GM23248 (cell line): ENCODE results near the gene DTX4. TPM values are rescaled to one million over a fixed set of nuclear protein-coding genes. Genes with fewer than 3 reads are reported as not detected.
A peak's percentile ranks its signal among the peaks of the same experiment; 100 is the strongest.

ENCODE experiments used
- DNase-seq: peaks from one replicate; pipeline ENCODE4 v3.0.0-alpha.2; 2015
- H2AFZ ChIP-seq: fragments of 200-600 bp; sonication (generic); 2 replicates; pipeline ENCODE4 v1.6.1; 2016; ENCODE audit warnings: antibody characterized with exemption
- H3F3A ChIP-seq: fragments of 200-600 bp; sonication (generic); 2 replicates; pipeline ENCODE4 v1.6.1; 2016; ENCODE audit warnings: mild to moderate bottlenecking, antibody characterized with exemption, mixed run types; ENCODE audit not compliant: insufficient read depth
- H3K27ac ChIP-seq: fragments of 200-600 bp; sonication (generic); 2 replicates; pipeline ENCODE4 v1.5.1; 2016; ENCODE audit warnings: mild to moderate bottlenecking
- H3K27me3 ChIP-seq: fragments of 200-600 bp; sonication (generic); replicated peaks from 2 replicates; pipeline ENCODE4 v1.6.1; 2016; ENCODE audit warnings: mild to moderate bottlenecking; ENCODE audit not compliant: insufficient read depth
- H3K36me3 ChIP-seq: fragments of 200-600 bp; sonication (generic); 2 replicates; pipeline ENCODE4 v1.6.1; 2016; ENCODE audit warnings: low read depth, mild to moderate bottlenecking
- H3K4me1 ChIP-seq: fragments of 200-600 bp; sonication (generic); 2 replicates; pipeline ENCODE4 v1.6.1; 2016; ENCODE audit warnings: mild to moderate bottlenecking; ENCODE audit not compliant: insufficient read depth
- H3K4me2 ChIP-seq: fragments of 200-600 bp; sonication (generic); one replicate; pipeline ENCODE4 v1.6.1; 2016; ENCODE audit warnings: mild to moderate bottlenecking; ENCODE audit not compliant: unreplicated experiment
- H3K4me3 ChIP-seq: fragments of 200-600 bp; sonication (generic); 2 replicates; pipeline ENCODE4 v1.5.1; 2016; ENCODE audit warnings: mild to moderate bottlenecking
- H3K79me2 ChIP-seq: fragments of 200-600 bp; sonication (generic); 2 replicates; pipeline ENCODE4 v1.6.1; 2016; ENCODE audit warnings: mild to moderate bottlenecking; ENCODE audit not compliant: insufficient read depth
- H3K9ac ChIP-seq: fragments of 200-600 bp; sonication (generic); 2 replicates; pipeline ENCODE4 v1.6.1; 2016; ENCODE audit warnings: mild to moderate bottlenecking
- H3K9me2 ChIP-seq: fragments of 200-600 bp; sonication (generic); 2 replicates; pipeline ENCODE4 v1.6.1; 2016; ENCODE audit warnings: mixed run types, mild to moderate bottlenecking, moderate library complexity; ENCODE audit not compliant: insufficient read depth
- H3K9me3 ChIP-seq: fragments of 200-600 bp; sonication (generic); one replicate; pipeline ENCODE4 v1.6.1; 2017; ENCODE audit warnings: low read depth
- H4K20me1 ChIP-seq: fragments of 200-600 bp; sonication (generic); 2 replicates; pipeline ENCODE4 v1.6.0; 2016; ENCODE audit not compliant: insufficient read depth
- EZH2 ChIP-seq: fragments of 200-600 bp; sonication (generic); IDR thresholded peaks from 2 replicates; pipeline ENCODE4 v1.6.1; 2018; ENCODE audit warnings: antibody characterized with exemption, mild to moderate bottlenecking; ENCODE audit not compliant: insufficient read depth, poor library complexity, severe bottlenecking
- EZH2phosphoT487 ChIP-seq: fragments of 200-600 bp; sonication (generic); IDR thresholded peaks from 2 replicates; pipeline ENCODE4 v1.6.1; 2018; ENCODE audit warnings: antibody characterized with exemption, moderate library complexity, mild to moderate bottlenecking, low read depth; ENCODE audit not compliant: insufficient read depth
- WGBS, 2 experiments: methylation state at CpG; one replicate each; pipeline ENCODE4 v1.1.6; 2015 to 2017; ENCODE audit warnings: low lambda C conversion rate in 2 of 2, low coverage in 1 of 2; ENCODE audit errors: missing lambda C conversion rate in 2 of 2; 5-methylcytosine and 5-hydroxymethylcytosine counted together
- in situ Hi-C: fragments of 300-500 bp; cut with MboI; formaldehyde crosslinking; loops from 2 replicates; pipeline ENCODE4 v1.15.0; 2020
- polyA plus RNA-seq: library from polyadenylated mRNA; unstranded; fragments of >200 nt; fragmentation: Nextera tagmentation; extraction: Ambion mirVana; gene quantifications from 2 replicates; pipeline ENCODE4 v1.2.1, GENCODE V29; 2016
- total RNA-seq: library from RNA; depleted of rRNA; stranded (reverse); fragments of >200 nt; shearing (Covaris generic); gene quantifications from 2 replicates; pipeline ENCODE4 v1.2.3, GENCODE V29; 2014

The DTX4 gene
- total and polyA plus RNA-seq, 2 experiments from 2014 or later: 0.16 to 0.22 TPM

DNA sequence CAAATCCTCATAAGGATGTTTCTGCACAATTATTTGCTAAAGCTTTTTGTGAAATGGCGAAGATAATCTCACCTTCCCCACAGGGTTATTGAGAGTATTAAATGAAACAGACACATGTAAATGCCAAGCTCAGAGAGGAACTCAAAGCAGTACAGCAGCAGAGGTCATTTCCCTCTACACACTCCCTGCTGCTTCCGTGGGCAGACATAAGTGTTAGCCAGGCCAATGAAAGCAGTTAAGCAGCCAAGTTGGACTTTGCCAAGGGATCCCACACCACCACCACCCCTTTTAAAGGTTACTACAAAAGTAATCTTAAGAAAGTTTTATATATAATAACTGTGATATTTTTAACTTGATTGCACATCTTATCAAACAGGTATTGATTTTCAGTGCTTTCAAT is 33.3 kb upstream of the DTX4 start:
- TF ChIP-seq EZH2: no peak
- TF ChIP-seq EZH2phosphoT487: no peak
- in situ Hi-C loops: no loop called here
- no peaks in the 10 kb centered on the region for H3K9me3 ChIP-seq
- peaks cover 27% of the 10 kb centered on the region for H3F3A ChIP-seq
- no peak overlapping the region for H3K27ac ChIP-seq
- WGBS, 2 experiments: 71 to 82% methylated on average over 2 of the region's 2 CpGs
- no peaks in the 10 kb centered on the region for H3K27me3 ChIP-seq
- H3K9ac ChIP-seq: no peak overlapping the region
- DNase-seq: peak; percentile 13
- peaks cover 14% of the 10 kb centered on the region for H3K36me3 ChIP-seq
- H2AFZ ChIP-seq: no peak overlapping the region
- H3K9me2 ChIP-seq: no peaks in the 10 kb centered on the region
- H3K4me3 ChIP-seq: no peak overlapping the region
- no peak overlapping the region for H3K4me2 ChIP-seq
- peaks cover 30% of the 10 kb centered on the region for H3K79me2 ChIP-seq
- H4K20me1 ChIP-seq: no peaks in the 10 kb centered on the region
- H3K4me1 ChIP-seq: peaks cover 8% of the 10 kb centered on the region

DNA sequence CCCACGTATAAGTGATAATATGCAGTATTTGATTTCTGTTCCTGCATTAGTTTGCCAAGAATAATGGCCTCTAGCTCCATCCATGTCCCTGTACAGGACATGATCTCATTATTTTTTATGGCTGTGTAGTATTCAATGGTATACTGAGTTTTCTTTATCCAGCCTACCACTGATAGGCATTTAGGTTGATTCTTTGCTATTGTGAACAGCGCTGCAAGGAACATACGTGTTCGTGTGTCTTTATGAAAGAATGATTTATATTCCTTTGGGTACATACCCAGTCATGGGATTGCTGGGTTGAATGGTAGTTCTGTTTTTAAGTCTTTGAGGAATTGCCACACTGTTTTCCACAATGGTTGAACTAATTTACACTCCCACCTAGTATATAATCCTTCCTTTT is 30.7 kb upstream of the DTX4 start:
- H3K9me2 ChIP-seq: no peaks in the 10 kb centered on the region
- H3K4me1 ChIP-seq: peaks cover 20% of the 10 kb centered on the region
- no peak for DNase-seq
- peak overlapping the region; percentile 41 for H2AFZ ChIP-seq
- WGBS, 2 experiments: 97 to 98% methylated on average over 4 of the region's 4 CpGs
- H3K27me3 ChIP-seq: no peaks in the 10 kb centered on the region
- H3K36me3 ChIP-seq: no peaks in the 10 kb centered on the region
- peak overlapping the region; percentile 99 for H3K4me2 ChIP-seq
- no peak for TF ChIP-seq EZH2phosphoT487
- TF ChIP-seq EZH2: no peak
- H3K79me2 ChIP-seq: peaks cover 40% of the 10 kb centered on the region
- no peaks in the 10 kb centered on the region for H3K9me3 ChIP-seq
- no peaks in the 10 kb centered on the region for H4K20me1 ChIP-seq
- H3K4me3 ChIP-seq: peak overlapping the region; percentile 99
- peaks cover 46% of the 10 kb centered on the region for H3F3A ChIP-seq
- peak overlapping the region; percentile 93 for H3K9ac ChIP-seq
- in situ Hi-C loops: no loop called here
- H3K27ac ChIP-seq: peak overlapping the region; percentile 90

DNA sequence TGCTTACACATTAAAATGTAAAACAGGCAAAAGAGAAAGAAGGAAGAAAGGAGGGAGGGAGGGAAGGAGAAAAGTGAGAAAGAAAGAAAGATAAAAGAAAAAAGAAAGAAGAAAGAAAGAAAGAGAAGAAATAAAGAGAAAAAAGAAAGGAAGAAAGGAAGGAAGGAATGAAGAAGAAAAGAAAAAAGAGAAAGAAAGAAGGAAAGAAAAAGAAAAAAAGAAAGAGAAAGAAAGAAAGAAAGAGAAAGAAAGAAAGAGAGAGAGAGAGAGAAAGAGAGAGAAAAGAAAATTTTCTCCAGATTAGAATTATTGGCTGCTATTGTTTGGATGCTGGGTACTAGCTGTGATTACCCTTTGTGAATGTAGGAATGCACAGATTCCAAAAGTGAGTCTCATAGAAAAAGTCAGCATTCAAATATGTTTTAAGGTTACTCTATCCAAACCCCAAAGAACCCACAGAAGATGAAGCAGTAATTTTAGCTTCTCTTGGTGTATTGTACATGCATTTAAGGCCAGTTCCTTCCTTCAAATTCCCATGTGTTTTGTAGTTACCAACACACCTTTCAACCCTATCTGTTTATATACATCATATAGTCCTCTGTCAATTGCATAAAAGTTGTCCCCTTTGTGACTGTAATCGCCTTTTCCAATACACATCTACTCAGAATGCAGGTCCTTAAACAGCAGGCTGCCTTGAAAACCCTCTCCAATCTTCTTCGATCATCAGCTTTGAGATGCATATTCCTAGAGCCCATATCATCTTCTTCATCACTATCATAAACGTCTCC is 30.1 kb upstream of the DTX4 start:
- Histone ChIP-seq H4K20me1 (no peaks in the 10 kb centered on the region), H3K9me3 (no peaks in the 10 kb centered on the region), H3K36me3 (no peaks in the 10 kb centered on the region), H3K27ac (peak overlapping the region; percentile 90), H3K4me2 (peak overlapping the region; percentile 99), H3K9me2 (no peaks in the 10 kb centered on the region), H3K9ac (peak overlapping the region; percentile 93), H3K4me1 (peaks cover 20% of the 10 kb centered on the region), H3K4me3 (peak overlapping the region; percentile 99), H2AFZ (peak overlapping the region; percentile 96), H3F3A (peaks cover 46% of the 10 kb centered on the region), H3K79me2 (peaks cover 46% of the 10 kb centered on the region), H3K27me3 (no peaks in the 10 kb centered on the region)
- TF ChIP-seq EZH2phosphoT487 (no peak), EZH2 (no peak)
- DNase-seq: peak; percentile 83
- 0% methylated on average over 3 of the region's 3 CpGs for WGBS, 2 experiments
- in situ Hi-C loops: no loop called here

DNA sequence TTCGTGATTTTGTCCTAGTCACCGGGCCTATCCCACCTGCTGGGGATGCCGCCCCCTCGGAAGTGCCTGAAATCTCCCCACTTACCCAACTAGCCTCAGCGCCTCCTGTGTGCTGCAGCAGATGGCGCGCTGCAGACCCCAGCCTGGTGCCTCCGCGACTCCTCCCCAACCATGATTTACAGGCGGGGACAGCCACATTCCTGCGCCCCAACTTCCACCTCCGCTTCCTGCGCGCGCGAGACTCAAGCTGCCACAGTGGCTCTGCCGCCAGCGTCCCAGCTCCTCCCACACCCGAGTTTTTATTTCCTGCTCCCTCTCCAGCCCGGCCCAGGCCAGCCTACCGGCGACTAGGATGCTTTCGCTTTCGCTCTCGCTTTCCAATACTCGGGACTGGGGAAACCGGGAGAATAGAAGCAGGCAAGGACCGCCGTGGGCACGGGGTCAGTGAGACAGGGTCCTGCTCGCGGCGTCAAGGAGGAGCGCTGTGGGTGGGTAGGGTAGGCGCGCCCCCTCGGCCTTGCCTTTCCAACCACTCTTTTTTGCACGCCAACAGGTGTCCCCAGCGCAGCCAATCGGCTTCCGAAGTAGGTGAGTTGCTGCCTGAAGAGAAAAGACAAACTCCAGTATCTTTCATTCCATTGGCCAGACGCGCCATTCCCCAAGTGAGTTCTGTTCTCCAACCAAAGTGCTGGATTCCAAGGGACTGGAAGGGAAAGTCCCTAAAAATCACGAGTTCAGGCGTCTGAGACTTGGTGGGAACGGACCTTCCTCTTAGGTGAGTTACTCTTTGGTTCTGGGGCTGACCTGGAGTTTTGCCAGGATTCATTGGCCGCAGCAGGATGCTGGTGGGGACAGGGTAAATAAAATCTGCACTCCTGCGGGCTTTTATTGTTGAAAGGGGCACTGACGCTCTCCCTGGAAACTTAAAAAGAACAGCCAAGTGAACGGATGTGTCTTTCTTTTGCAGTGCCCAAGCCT is 29.1 kb upstream of the DTX4 start, which contains the start of gene FAM111A:
TSS of gene FAM111A (plus strand) at position 327 of the 978 bp plus-strand sequence. CDS start 6,017 bp downstream, outside the sequence.
- DNase-seq: peak; percentile 95
- peak within 1 kb of the TSS; percentile 93 for H3K9ac ChIP-seq
- peak within 1 kb of the TSS; percentile 96 for H2AFZ ChIP-seq
- no peaks in the 10 kb centered on the region for H4K20me1 ChIP-seq
- no peaks in the 10 kb centered on the region for H3K9me3 ChIP-seq
- peak within 1 kb of the TSS; percentile 99 for H3K4me3 ChIP-seq
- H3K9me2 ChIP-seq: no peaks in the 10 kb centered on the region
- peaks cover 50% of the 10 kb centered on the region for H3K79me2 ChIP-seq
- H3K36me3 ChIP-seq: no peaks in the 10 kb centered on the region
- H3K27me3 ChIP-seq: no peaks in the 10 kb centered on the region
- in situ Hi-C loops: no loop called here
- peaks cover 20% of the 10 kb centered on the region for H3K4me1 ChIP-seq
- TF ChIP-seq EZH2 (no peak), EZH2phosphoT487 (no peak)
- peak within 1 kb of the TSS; percentile 90 for H3K27ac ChIP-seq
- peaks cover 46% of the 10 kb centered on the region for H3F3A ChIP-seq
- 1% methylated on average over 50 of the region's 50 CpGs for WGBS, 2 experiments
- peak within 1 kb of the TSS; percentile 99 for H3K4me2 ChIP-seq
